A549 (cell line): ENCODE measurements around the gene PRDX2.

ENCODE experiments used
- ZFP36 ChIP-seq: fragments of 450-650 bp; IDR thresholded peaks from 2 replicates; pipeline ENCODE4 v1.6.1; 2014; ENCODE audit warnings: borderline replicate concordance; ENCODE audit not compliant: partially characterized antibody
- TF ChIP-seq, protein P1 (sequence below): fragments of >200 bp; sonication (Bioruptor Twin); formaldehyde crosslinking; IDR thresholded peaks from 3 replicates; pipeline ENCODE4 v1.5.1; 2016
- TF ChIP-seq, protein P2 (sequence below): fragments of 200-600 bp; sonication (generic); IDR thresholded peaks from 2 replicates; pipeline ENCODE4 v1.6.1; 2016; ENCODE audit warnings: antibody characterized with exemption, mild to moderate bottlenecking, moderate library complexity
- TF ChIP-seq, protein P3 (sequence below): IDR thresholded peaks from 2 replicates; pipeline ENCODE4 v1.6.1; 2012

DNA sequence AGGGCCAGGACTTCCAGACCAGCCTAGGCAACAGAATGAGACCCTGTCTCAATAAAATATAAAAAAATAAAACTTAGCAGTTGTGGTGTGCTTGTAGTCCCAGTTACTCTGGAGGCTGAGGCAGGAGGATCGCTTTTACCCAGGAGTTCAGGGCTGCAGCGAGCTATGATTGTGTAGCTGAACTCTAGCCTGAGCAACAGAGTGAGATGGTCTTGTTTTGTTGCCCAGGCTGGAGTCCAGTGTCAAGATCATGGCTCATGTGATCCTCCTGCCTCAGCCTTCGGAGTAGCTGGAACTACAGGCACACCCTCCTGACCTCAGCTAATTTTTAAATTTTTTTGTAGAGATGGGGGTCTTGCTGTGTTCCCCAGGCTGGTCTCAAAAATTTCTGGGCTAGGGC, 14.6 kb downstream of the PRDX2 start:
- TF ChIP-seq, protein P1, sequence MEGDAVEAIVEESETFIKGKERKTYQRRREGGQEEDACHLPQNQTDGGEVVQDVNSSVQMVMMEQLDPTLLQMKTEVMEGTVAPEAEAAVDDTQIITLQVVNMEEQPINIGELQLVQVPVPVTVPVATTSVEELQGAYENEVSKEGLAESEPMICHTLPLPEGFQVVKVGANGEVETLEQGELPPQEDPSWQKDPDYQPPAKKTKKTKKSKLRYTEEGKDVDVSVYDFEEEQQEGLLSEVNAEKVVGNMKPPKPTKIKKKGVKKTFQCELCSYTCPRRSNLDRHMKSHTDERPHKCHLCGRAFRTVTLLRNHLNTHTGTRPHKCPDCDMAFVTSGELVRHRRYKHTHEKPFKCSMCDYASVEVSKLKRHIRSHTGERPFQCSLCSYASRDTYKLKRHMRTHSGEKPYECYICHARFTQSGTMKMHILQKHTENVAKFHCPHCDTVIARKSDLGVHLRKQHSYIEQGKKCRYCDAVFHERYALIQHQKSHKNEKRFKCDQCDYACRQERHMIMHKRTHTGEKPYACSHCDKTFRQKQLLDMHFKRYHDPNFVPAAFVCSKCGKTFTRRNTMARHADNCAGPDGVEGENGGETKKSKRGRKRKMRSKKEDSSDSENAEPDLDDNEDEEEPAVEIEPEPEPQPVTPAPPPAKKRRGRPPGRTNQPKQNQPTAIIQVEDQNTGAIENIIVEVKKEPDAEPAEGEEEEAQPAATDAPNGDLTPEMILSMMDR = no peak
- no peak for TF ChIP-seq ZFP36
- TF ChIP-seq, protein P2, sequence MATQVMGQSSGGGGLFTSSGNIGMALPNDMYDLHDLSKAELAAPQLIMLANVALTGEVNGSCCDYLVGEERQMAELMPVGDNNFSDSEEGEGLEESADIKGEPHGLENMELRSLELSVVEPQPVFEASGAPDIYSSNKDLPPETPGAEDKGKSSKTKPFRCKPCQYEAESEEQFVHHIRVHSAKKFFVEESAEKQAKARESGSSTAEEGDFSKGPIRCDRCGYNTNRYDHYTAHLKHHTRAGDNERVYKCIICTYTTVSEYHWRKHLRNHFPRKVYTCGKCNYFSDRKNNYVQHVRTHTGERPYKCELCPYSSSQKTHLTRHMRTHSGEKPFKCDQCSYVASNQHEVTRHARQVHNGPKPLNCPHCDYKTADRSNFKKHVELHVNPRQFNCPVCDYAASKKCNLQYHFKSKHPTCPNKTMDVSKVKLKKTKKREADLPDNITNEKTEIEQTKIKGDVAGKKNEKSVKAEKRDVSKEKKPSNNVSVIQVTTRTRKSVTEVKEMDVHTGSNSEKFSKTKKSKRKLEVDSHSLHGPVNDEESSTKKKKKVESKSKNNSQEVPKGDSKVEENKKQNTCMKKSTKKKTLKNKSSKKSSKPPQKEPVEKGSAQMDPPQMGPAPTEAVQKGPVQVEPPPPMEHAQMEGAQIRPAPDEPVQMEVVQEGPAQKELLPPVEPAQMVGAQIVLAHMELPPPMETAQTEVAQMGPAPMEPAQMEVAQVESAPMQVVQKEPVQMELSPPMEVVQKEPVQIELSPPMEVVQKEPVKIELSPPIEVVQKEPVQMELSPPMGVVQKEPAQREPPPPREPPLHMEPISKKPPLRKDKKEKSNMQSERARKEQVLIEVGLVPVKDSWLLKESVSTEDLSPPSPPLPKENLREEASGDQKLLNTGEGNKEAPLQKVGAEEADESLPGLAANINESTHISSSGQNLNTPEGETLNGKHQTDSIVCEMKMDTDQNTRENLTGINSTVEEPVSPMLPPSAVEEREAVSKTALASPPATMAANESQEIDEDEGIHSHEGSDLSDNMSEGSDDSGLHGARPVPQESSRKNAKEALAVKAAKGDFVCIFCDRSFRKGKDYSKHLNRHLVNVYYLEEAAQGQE = no peak
- TF ChIP-seq, protein P3, sequence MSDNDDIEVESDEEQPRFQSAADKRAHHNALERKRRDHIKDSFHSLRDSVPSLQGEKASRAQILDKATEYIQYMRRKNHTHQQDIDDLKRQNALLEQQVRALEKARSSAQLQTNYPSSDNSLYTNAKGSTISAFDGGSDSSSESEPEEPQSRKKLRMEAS = no peak
